HepG2 (cell line): Measurements from ENCODE around the gene HS3ST5. TPM values are rescaled to one million over a fixed set of nuclear protein-coding genes. Genes with fewer than 3 reads are reported as not detected.
A peak's percentile ranks its signal among the peaks of the same experiment; 100 is the strongest.

ENCODE experiments used
- ARID5B ChIP-seq: IDR thresholded peaks from 2 replicates; pipeline ENCODE4 v1.4.0; 2020; ENCODE audit warnings: mild to moderate bottlenecking, missing genetic modification reagents
- DDIT3 ChIP-seq: sonication (generic); formaldehyde crosslinking; IDR thresholded peaks from 2 replicates; pipeline ENCODE4 v1.4.0; 2020; ENCODE audit warnings: mild to moderate bottlenecking, missing genetic modification reagents
- ELF3 ChIP-seq: IDR thresholded peaks from 2 replicates; pipeline ENCODE4 v1.6.1; 2016; ENCODE audit warnings: missing genetic modification reagents, missing compliant biosample characterization
- FOXA1 ChIP-seq, 2 experiments: fragments of 450-650 bp in 1 of 2; sonication (generic) in 1 of 2; formaldehyde crosslinking in 1 of 2; IDR thresholded peaks; 2 replicates each; pipeline versions ENCODE4 v1.4.0 to v1.6.1; 2016 to 2020; ENCODE audit warnings: missing genetic modification reagents in 1 of 2
- GMEB1 ChIP-seq: sonication (generic); formaldehyde crosslinking; IDR thresholded peaks from 2 replicates; pipeline ENCODE4 v1.5.1; 2020; ENCODE audit warnings: missing genetic modification reagents, mild to moderate bottlenecking, borderline replicate concordance
- HBP1 ChIP-seq: IDR thresholded peaks from 2 replicates; pipeline ENCODE4 v1.6.1; 2016; ENCODE audit warnings: low read depth, control low read depth
- HOXA7 ChIP-seq: sonication (generic); formaldehyde crosslinking; IDR thresholded peaks from 2 replicates; pipeline ENCODE4 v1.8.1; 2022; ENCODE audit warnings: mild to moderate bottlenecking, missing genetic modification reagents, moderate library complexity
- MLLT10 ChIP-seq: sonication (generic); formaldehyde crosslinking; IDR thresholded peaks from 2 replicates; pipeline ENCODE4 v1.4.0; 2020; ENCODE audit warnings: missing genetic modification reagents
- RFXANK ChIP-seq: IDR thresholded peaks from 2 replicates; pipeline ENCODE4 v1.6.1; 2016
- ZNF44 ChIP-seq: sonication (generic); formaldehyde crosslinking; IDR thresholded peaks from 2 replicates; pipeline ENCODE4 v1.5.1; 2020; ENCODE audit warnings: mild to moderate bottlenecking, missing genetic modification reagents
- ZNF547 ChIP-seq: sonication (generic); formaldehyde crosslinking; IDR thresholded peaks from 2 replicates; pipeline ENCODE4 v1.5.1; 2020; ENCODE audit warnings: mild to moderate bottlenecking, missing genetic modification reagents
- ZNF552 ChIP-seq: sonication (generic); formaldehyde crosslinking; IDR thresholded peaks from 2 replicates; pipeline ENCODE4 v1.9.0; 2022; ENCODE audit warnings: missing genetic modification reagents, mild to moderate bottlenecking, borderline replicate concordance
- ZNF558 ChIP-seq: sonication (generic); formaldehyde crosslinking; IDR thresholded peaks from 2 replicates; pipeline ENCODE4 v1.9.0; 2022; ENCODE audit warnings: mild to moderate bottlenecking, missing genetic modification reagents, borderline replicate concordance
- ZNF709 ChIP-seq: sonication (generic); formaldehyde crosslinking; IDR thresholded peaks from 2 replicates; pipeline ENCODE4 v1.5.0; 2020; ENCODE audit warnings: mild to moderate bottlenecking, missing genetic modification reagents
- ZNF781 ChIP-seq: sonication (generic); formaldehyde crosslinking; IDR thresholded peaks from 2 replicates; pipeline ENCODE4 v1.5.1; 2020; ENCODE audit warnings: borderline replicate concordance, mild to moderate bottlenecking, missing genetic modification reagents; ENCODE audit errors: not compliant biosample characterization
- ZSCAN9 ChIP-seq: IDR thresholded peaks from 2 replicates; pipeline ENCODE4 v1.6.1; 2016; ENCODE audit warnings: borderline replicate concordance
- polyA plus RNA-seq, 8 experiments: library from polyadenylated mRNA; depleted of rRNA in 3 of 8; stranded (reverse) in 7 of 8; unstranded in 1 of 8; fragments of >200 nt; fragmentation: Illumina TruSeq in 4 of 8; extraction: Trizol in 4 of 8; gene quantifications; 2 replicates each; pipeline versions ENCODE4 v1.2.1 to v1.2.3, GENCODE V29; 2011 to 2016; ENCODE audit warnings: low read depth in 4 of 8, missing spikeins in 1 of 8, mixed read lengths in 1 of 8; ENCODE audit not compliant: insufficient read depth in 1 of 8
- total RNA-seq, 5 experiments: library from RNA; depleted of rRNA; stranded (reverse); fragments of >200 nt; fragmentation: Illumina TruSeq; extraction: Trizol; gene quantifications; 2 replicates each; pipeline ENCODE4 v1.2.3, GENCODE V29; 2016; ENCODE audit warnings: low read depth in 1 of 5
- TF ChIP-seq, protein P1 (sequence below): sonication (generic); formaldehyde crosslinking; IDR thresholded peaks from 2 replicates; pipeline ENCODE4 v1.4.0; 2020; ENCODE audit warnings: missing genetic modification reagents

HS3ST5 gene
- total and polyA plus RNA-seq, 2 of the 13 experiments (the other 11 are each of a cell fraction or from before 2014, with no cell fraction given): 1.1 to 1.6 TPM

- TF ChIP-seq HBP1 (CRISPR knock-in tag): no peak; the same call in 1 of the 2 replicates
- no peak; the same call in 1 of the 2 replicates for TF ChIP-seq ARID5B (CRISPR knock-in tag)
- TF ChIP-seq FOXA1 (IDR thresholded peaks at IDR 0.05): no peak
- no peak for TF ChIP-seq FOXA1 (CRISPR knock-in tag; IDR thresholded peaks at IDR 0.05)
- TF ChIP-seq DDIT3 (CRISPR knock-in tag): no peak
- no peak for TF ChIP-seq ZNF44
- no peak for TF ChIP-seq ZSCAN9 (CRISPR knock-in tag)
- TF ChIP-seq ZNF552 (CRISPR knock-in tag): no peak; the same call in 1 of the 2 replicates
- TF ChIP-seq HOXA7 (CRISPR knock-in tag): no peak
- no peak for TF ChIP-seq ELF3 (CRISPR knock-in tag)
- TF ChIP-seq ZNF781 (CRISPR knock-in tag): no peak
- TF ChIP-seq MLLT10: no peak
- no peak for TF ChIP-seq RFXANK
- no peak for TF ChIP-seq ZNF558 (CRISPR knock-in tag)
- TF ChIP-seq, protein P1, sequence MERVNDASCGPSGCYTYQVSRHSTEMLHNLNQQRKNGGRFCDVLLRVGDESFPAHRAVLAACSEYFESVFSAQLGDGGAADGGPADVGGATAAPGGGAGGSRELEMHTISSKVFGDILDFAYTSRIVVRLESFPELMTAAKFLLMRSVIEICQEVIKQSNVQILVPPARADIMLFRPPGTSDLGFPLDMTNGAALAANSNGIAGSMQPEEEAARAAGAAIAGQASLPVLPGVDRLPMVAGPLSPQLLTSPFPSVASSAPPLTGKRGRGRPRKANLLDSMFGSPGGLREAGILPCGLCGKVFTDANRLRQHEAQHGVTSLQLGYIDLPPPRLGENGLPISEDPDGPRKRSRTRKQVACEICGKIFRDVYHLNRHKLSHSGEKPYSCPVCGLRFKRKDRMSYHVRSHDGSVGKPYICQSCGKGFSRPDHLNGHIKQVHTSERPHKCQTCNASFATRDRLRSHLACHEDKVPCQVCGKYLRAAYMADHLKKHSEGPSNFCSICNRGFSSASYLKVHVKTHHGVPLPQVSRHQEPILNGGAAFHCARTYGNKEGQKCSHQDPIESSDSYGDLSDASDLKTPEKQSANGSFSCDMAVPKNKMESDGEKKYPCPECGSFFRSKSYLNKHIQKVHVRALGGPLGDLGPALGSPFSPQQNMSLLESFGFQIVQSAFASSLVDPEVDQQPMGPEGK: no peak
- peak; percentile 47; the same call in 1 of the 2 replicates for TF ChIP-seq ZNF547 (CRISPR knock-in tag)
- TF ChIP-seq GMEB1 (CRISPR knock-in tag): no peak
- no peak for TF ChIP-seq ZNF709 (CRISPR knock-in tag)
Measured at GRCh38 chr6:114342826-114343781, at the start of gene HS3ST5 (continued).
